Stomach (tissue), 4 donors: Measurements from ENCODE around the gene TENM3.

Source experiments
- CTCF ChIP-seq, 7 experiments: fragments of 450-650 bp in 4 of 7; fragments of 200-600 bp in 3 of 7; sonication (generic) in 3 of 7; IDR thresholded peaks; one replicate each; pipeline ENCODE4 v1.5.1; 2016 to 2019; ENCODE audit warnings: antibody characterized with exemption in 7 of 7, control low read depth in 2 of 7, mild to moderate bottlenecking in 1 of 7
- EP300 ChIP-seq: sonication (generic); formaldehyde crosslinking; IDR thresholded peaks from one replicate; pipeline ENCODE4 v1.6.1; 2017; ENCODE audit warnings: antibody characterized with exemption
- POLR2AphosphoS5 ChIP-seq, 3 donors: sonication (generic); formaldehyde crosslinking; IDR thresholded peaks; one replicate each; pipeline ENCODE4 v1.6.1; 2016; ENCODE audit warnings: antibody characterized with exemption in 3 of 3

GRCh38 chr4:182208526-182209050 is 34.6 kb upstream of the TENM3 start:
- TF ChIP-seq EP300 (no peak), CTCF (IDR thresholded peaks at IDR 0.05) (no peak), POLR2AphosphoS5 (IDR thresholded peaks at IDR 0.05) (no peak)
